ENCODE measurements around the gene TSN.

DNA sequence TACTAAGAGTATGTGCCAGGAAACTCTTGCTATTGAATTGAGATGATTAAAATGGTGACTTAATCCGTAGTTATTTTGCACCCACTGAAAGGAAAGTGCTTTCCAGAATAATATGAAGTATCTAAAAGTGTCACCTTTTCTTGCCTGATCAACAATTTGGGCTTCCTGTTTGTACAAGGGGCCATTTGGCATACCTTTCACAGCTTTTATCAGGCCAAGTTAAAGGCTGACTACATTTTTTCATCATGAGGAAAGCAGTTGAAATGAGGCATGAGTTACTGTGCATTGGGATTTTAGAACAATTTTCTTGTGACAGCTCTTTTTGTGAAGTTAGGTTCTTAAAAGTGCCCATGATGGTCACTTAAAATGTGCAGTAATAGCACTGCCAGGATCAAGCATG, 11.2 kb downstream of the TSN start:
- TF ChIP-seq POLR2AphosphoS5 (IDR thresholded peaks at IDR 0.05; ENCODE audit: low read depth, low read length), result no peak
- TF ChIP-seq, protein P1, sequence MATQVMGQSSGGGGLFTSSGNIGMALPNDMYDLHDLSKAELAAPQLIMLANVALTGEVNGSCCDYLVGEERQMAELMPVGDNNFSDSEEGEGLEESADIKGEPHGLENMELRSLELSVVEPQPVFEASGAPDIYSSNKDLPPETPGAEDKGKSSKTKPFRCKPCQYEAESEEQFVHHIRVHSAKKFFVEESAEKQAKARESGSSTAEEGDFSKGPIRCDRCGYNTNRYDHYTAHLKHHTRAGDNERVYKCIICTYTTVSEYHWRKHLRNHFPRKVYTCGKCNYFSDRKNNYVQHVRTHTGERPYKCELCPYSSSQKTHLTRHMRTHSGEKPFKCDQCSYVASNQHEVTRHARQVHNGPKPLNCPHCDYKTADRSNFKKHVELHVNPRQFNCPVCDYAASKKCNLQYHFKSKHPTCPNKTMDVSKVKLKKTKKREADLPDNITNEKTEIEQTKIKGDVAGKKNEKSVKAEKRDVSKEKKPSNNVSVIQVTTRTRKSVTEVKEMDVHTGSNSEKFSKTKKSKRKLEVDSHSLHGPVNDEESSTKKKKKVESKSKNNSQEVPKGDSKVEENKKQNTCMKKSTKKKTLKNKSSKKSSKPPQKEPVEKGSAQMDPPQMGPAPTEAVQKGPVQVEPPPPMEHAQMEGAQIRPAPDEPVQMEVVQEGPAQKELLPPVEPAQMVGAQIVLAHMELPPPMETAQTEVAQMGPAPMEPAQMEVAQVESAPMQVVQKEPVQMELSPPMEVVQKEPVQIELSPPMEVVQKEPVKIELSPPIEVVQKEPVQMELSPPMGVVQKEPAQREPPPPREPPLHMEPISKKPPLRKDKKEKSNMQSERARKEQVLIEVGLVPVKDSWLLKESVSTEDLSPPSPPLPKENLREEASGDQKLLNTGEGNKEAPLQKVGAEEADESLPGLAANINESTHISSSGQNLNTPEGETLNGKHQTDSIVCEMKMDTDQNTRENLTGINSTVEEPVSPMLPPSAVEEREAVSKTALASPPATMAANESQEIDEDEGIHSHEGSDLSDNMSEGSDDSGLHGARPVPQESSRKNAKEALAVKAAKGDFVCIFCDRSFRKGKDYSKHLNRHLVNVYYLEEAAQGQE (IDR thresholded peaks at IDR 0.05; ENCODE audit: insufficient read depth in 1 of 2, low read depth in 2 of 2, low read length in 2 of 2), result no peak
- TF ChIP-seq FOXP2 (optimal IDR thresholded peaks at IDR 0.05; ENCODE audit: borderline replicate concordance, extremely low read depth, extremely low read length, insufficient read depth), result no peak
- no peak for TF ChIP-seq SIN3A (IDR thresholded peaks at IDR 0.05; ENCODE audit: borderline replicate concordance, insufficient read depth, low read length)
- no peak for TF ChIP-seq TAF1 (IDR thresholded peaks at IDR 0.05; ENCODE audit: borderline replicate concordance, insufficient read depth, low read length)

Data from PFSK-1 (cell line).